Activated CD4-positive, alpha-beta T cell treated with anti-CD3 and anti-CD28 coated beads, Interleukin-2, amount 50 U/mL, for 48 hours (primary cell): ENCODE measurements around the gene FAM171A1.
"Not testable (repeated sequence)": the region's sequence is repeated elsewhere in the genome, so short reads cannot be mapped to it uniquely, and the experiment has no call there.

Experiments used
- DNase-seq, 2 experiments: peaks; one replicate each; pipeline ENCODE4 v3.0.0-alpha.2; 2020

FAM171A1 gene

DNA sequence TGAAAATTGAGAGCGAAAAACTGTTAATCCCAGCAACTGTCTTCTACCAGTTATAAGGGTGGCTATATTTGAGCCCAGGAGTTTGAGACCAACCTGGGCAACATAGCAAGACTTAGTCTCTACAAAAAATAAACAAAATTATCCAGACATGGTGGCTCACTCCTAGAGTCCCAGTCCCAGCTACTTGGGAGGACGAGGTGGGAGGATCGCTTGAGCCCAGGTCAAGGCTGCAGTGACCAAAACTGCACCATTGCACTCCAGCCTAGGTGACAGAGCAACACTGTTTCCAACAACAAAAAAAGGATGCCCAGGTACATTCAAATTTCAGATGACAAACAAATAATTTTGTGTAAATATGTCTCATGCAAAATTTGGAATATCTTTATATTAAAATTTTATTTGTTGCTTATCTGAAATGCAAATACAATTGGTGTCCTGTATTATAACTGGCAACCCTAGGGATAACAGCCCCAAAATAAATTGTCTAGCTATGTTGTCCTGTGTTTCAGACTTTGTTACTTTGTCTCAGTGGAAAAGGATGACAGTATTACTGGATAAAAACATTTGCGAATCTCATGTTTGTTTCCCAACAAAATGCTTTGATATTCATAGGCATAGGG is 26.7 kb downstream of the FAM171A1 start:
- DNase-seq, result no peak

DNA sequence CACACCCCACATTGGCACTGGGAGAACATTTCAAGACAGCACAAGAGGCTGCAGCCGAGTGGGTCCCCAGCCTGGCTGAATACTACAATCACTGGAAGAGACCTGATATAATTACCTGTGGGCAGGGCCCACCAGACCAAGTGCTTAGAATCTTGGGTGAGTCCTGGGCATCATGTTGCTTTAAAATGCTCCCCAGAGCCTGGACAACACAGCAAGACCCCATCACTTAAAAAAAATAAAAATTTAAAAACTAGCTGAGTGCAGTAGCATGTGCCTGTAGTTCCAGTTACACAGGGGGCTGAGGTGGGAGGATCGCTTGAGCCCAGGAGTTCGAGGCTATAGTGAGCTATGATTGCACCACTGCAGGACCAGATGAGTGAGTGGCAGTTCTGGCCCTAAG is 28.1 kb downstream of the FAM171A1 start:
- no peak for DNase-seq

DNA sequence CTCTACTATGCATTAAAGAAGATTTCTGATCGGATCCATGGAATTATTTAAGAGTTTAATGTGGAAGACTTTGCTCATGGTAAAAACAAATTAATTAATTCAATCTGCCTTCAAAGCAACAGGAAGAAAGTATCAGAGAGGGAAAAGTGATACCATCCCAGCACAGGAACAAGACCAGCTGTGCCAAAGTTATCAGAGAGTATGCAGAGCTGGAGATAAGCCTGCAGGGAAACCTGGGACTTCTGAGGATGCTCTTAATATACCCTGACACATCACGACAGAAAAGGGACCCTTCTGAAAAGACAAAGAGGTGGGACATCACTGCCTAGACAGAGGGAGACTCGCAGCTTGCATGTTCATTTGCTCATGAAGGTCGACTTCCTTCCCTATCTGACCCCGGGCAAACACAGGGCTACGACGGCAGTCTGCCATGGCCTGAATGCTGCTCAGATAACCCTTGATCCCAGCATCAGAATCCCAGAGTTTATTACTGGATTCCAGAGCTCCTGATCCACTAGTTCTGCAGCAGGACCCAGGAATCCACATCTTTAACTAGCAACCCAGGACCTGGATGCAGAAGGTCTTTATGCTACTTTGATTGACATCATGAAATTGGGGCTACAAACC is 29.5 kb downstream of the FAM171A1 start:
- DNase-seq, result no peak

DNA sequence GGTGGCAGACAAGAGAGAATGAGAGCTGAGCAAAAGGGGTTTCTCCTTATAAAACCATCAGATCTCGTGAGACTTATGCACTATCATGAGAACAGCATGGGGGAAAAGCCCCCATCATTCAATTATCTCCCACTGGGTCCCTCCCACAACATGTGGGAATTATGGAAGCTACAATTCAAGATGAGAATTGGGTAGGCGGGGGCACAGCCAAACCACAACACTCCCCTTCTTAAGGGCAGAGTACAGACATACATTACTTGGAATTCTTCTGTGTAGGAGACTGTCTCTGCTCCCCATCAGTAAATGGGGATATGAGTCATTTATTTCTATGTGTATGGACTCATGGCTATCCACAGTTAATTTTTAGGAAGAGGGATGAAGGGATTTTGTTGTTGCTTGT is 31.2 kb downstream of the FAM171A1 start:
- no peak for DNase-seq

- not testable (repeated sequence) for DNase-seq
Measured at GRCh38 chr10:15337441-15337923, 33.6 kb downstream of the FAM171A1 start.

GRCh38 chr10:15336211-15336610 is 34.9 kb downstream of the FAM171A1 start:
- DNase-seq, result no peak

DNA sequence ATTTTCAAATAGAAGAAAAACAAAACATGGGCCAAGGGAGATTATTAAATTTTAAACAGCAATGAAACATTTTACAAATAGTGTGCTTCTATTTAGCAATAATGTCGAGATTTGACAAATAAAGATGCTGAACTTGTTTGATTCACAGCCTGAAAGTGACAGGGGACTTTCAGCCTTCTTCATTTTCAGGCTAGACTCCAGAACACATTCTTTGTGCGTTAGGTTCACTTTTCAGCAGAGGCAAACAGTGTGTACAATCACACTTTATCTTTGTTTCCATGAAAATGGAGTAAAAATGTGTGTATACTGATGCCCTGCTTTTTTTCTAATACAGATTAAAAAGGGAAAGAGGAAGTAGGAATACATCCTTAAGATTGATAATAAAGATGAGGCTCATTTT is 35.6 kb downstream of the FAM171A1 start:
- DNase-seq, result no peak

GRCh38 chr10:15334650-15335323 is 36.3 kb downstream of the FAM171A1 start:
- DNase-seq, result no peak

- DNase-seq, result no peak
Measured at GRCh38 chr10:15333909-15334649, 37.0 kb downstream of the FAM171A1 start.

GRCh38 chr10:15333181-15333580 is 37.9 kb downstream of the FAM171A1 start:
- DNase-seq, result not testable (repeated sequence)

DNA sequence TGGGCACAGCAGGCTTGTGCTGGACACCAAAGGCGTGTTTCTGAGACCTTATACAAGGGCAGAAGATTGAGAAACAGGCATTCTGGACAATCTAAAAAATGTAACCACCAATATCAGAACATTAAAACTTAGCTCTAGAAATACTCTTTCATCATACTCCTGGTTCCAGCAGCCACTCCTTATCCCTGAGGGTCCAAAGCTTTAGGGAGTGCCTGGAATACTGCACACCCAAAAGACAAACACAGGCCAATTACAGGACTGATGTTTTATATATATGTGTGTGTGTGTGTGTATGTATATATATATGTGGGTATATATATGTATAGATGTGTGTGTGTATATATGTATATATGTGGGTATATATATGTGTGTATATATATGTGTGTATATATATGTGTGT is 39.6 kb downstream of the FAM171A1 start:
- no peak for DNase-seq

DNA sequence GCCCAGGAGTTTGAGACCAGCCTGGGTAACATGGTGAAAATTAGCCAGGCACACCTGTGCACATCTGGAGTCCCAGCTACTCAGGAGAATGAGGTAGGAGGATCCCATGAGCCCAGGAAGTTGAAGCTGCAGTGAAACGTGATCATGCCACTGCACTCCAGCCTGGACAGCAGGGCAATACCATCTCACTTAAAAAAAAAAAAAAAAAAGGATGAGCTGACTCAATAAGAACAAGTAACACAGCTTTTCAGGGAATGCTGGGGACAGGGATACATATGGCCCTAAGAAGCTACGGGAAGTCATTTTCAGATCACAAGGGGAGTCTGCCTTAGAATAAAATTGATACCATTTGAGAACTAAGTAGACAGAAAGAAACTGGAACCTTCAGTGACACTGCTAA is 41.7 kb downstream of the FAM171A1 start:
- DNase-seq, result no peak

DNA sequence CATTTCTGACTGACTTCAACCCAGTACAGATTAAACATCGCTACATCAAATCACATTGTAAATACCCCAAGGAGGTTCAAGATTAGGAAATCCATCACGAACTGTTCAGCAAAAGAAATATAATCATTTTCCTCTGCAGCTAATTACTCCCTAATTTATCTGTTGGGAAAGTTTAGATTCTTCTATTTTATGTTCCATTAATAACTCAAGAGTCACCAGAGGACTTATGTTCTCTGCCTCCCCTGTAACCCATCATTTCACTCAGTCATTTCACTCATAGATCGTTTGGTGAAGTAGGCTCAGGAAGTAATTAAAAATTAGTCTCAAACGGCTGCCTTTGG is 45.2 kb downstream of the FAM171A1 start:
- DNase-seq, result no peak

- DNase-seq, result no peak
Measured at GRCh38 chr10:15325243-15325943, 45.7 kb downstream of the FAM171A1 start.

GRCh38 chr10:15324611-15325010 is 46.5 kb downstream of the FAM171A1 start:
- no peak for DNase-seq

- no peak for DNase-seq
Measured at GRCh38 chr10:15324113-15324512, 47.0 kb downstream of the FAM171A1 start.

DNA sequence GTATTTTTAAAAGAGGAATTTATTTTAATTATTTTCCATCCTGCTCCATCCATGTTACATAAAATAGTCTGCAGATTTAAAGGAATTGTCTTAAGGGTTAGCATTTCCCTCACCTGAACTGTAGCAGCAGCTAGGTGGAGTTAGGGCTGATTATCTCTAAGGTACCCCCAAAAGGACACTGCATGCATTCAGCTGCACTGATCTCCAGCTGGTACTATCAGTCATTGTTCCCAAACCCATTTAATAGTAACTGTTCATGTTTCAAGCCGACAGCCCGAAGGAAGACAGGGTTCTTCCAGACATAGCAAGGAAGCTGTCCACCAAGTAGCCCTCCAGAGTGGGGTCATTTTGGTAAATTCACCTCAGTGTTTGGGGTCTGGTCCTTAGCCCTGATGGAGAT is 48.7 kb downstream of the FAM171A1 start:
- DNase-seq, result no peak

GRCh38 chr10:15321431-15322341 is 49.4 kb downstream of the FAM171A1 start:
- DNase-seq, result no peak

GRCh38 chr10:15320522-15321203 is 50.4 kb downstream of the FAM171A1 start:
- no peak for DNase-seq

DNA sequence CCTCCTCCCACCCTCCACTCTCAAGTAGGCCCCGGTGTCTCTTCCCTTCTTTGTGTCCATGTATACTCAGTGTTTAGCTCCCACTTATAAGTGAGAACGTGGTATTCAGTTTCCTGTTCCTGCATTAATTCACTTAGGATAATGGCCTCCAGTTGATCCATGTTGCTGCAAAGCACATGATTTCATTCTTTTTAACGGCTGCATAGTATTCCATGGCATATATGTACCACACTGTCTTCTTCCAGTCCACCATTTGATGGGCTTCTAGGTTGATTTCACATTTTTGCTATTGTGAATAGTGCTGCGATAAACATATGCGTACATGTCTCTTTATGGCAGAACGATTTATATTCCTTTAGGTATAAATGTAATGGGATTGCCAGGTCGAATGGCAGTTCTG is 51.0 kb downstream of the FAM171A1 start:
- DNase-seq, result no peak

- DNase-seq, result no peak
Measured at GRCh38 chr10:15316871-15317464, 54.1 kb downstream of the FAM171A1 start.
